Neural cell (in vitro differentiated cells): Measurements from ENCODE around the gene SMAD2. TPM values are rescaled to one million over a fixed set of nuclear protein-coding genes. Genes with fewer than 3 reads are reported as not detected.

Experiments
- H2AFZ ChIP-seq: fragments of 200-600, 300-800 bp; sonication (generic), shearing (Covaris generic); 2 replicates; pipeline ENCODE4 v1.6.0; 2014; ENCODE audit warnings: low read depth, mild to moderate bottlenecking, antibody characterized with exemption, low read length, moderate library complexity
- H3F3A ChIP-seq: fragments of 200-600 bp; shearing (Covaris generic); 2 replicates; pipeline ENCODE4 v1.6.1; 2016; ENCODE audit warnings: mild to moderate bottlenecking, moderate library complexity, mixed read lengths, antibody characterized with exemption, low read length; ENCODE audit not compliant: insufficient read depth, poor library complexity, severe bottlenecking
- H3K27ac ChIP-seq: fragments of 200-600, 300-800 bp; sonication (generic), shearing (Covaris generic); 2 replicates; pipeline ENCODE4 v1.5.1; 2014; ENCODE audit warnings: mild to moderate bottlenecking, low read length, moderate library complexity
- H3K27me3 ChIP-seq: fragments of 300-800, 200-600 bp; sonication (generic), shearing (Covaris generic); 2 replicates; pipeline ENCODE4 v1.6.0; 2014; ENCODE audit warnings: mild to moderate bottlenecking, low read depth, low read length, moderate library complexity; ENCODE audit not compliant: insufficient read depth
- H3K36me3 ChIP-seq: fragments of 300-800, 200-600 bp; sonication (generic), shearing (Covaris generic); 2 replicates; pipeline ENCODE4 v1.5.1; 2014; ENCODE audit warnings: mild to moderate bottlenecking, antibody characterized with exemption, low read length, moderate library complexity; ENCODE audit not compliant: insufficient read depth
- H3K4me2 ChIP-seq: fragments of 300-800, 200-600 bp; sonication (generic), shearing (Covaris generic); 2 replicates; pipeline ENCODE4 v1.6.0; 2014; ENCODE audit warnings: mild to moderate bottlenecking, low read length
- H3K4me3 ChIP-seq: fragments of 300-800, 200-600 bp; sonication (generic), shearing (Covaris generic); 2 replicates; pipeline ENCODE4 v1.5.1; 2014; ENCODE audit warnings: mild to moderate bottlenecking, low read length, moderate library complexity
- H3K79me2 ChIP-seq: fragments of 200-600 bp; shearing (Covaris generic); replicated peaks from 2 replicates; pipeline ENCODE4 v1.6.0; 2014; ENCODE audit warnings: mild to moderate bottlenecking, low read length, moderate library complexity; ENCODE audit not compliant: insufficient read depth
- H3K9ac ChIP-seq: fragments of 300-800, 200-600 bp; sonication (generic), shearing (Covaris generic); 2 replicates; pipeline ENCODE4 v1.6.1; 2016; ENCODE audit warnings: mild to moderate bottlenecking, low read length, mixed read lengths
- H3K9me2 ChIP-seq: fragments of 200-600 bp; shearing (Covaris generic); 2 replicates; pipeline ENCODE4 v1.6.1; 2016; ENCODE audit warnings: mild to moderate bottlenecking, low read length, mixed read lengths; ENCODE audit not compliant: insufficient read depth
- H3K9me3 ChIP-seq: fragments of 200-600, 300-800 bp; sonication (generic), shearing (Covaris generic); 2 replicates; pipeline ENCODE4 v1.6.1; 2016; ENCODE audit warnings: mild to moderate bottlenecking, mixed run types, low read length, moderate library complexity, mixed read lengths
- H4K20me1 ChIP-seq: fragments of 200-600 bp; shearing (Covaris generic); 2 replicates; pipeline ENCODE4 v1.6.1; 2016; ENCODE audit warnings: mild to moderate bottlenecking, mixed run types; ENCODE audit not compliant: insufficient read depth
- EP300 ChIP-seq: fragments of 450-650 bp; conservative IDR thresholded peaks from 2 replicates; pipeline ENCODE4 v1.6.1; 2014; ENCODE audit warnings: antibody characterized with exemption, mild to moderate bottlenecking, moderate library complexity; ENCODE audit not compliant: poor library complexity, severe bottlenecking
- EZH2 ChIP-seq: fragments of 200-600, 300-800 bp; shearing (Covaris generic), sonication (generic); IDR thresholded peaks from 2 replicates; pipeline ENCODE4 v1.6.1; 2014; ENCODE audit warnings: antibody characterized with exemption, low read length, borderline replicate concordance, mild to moderate bottlenecking; ENCODE audit not compliant: insufficient read depth, poor library complexity, severe bottlenecking
- MXI1 ChIP-seq: fragments of 450-650 bp; conservative IDR thresholded peaks from 2 replicates; pipeline ENCODE4 v1.6.1; 2014; ENCODE audit warnings: antibody characterized with exemption, mild to moderate bottlenecking; ENCODE audit not compliant: poor library complexity, severe bottlenecking
- POLR2AphosphoS5 ChIP-seq: IDR thresholded peaks from 2 replicates; pipeline ENCODE4 v1.6.1; 2012
- RAD21 ChIP-seq: fragments of 450-650 bp; conservative IDR thresholded peaks from 2 replicates; pipeline ENCODE4 v1.6.1; 2014; ENCODE audit warnings: antibody characterized with exemption, mild to moderate bottlenecking, moderate library complexity
- SMC3 ChIP-seq: fragments of 450-650 bp; conservative IDR thresholded peaks from 2 replicates; pipeline ENCODE4 v1.6.1; 2014; ENCODE audit warnings: antibody characterized with exemption, mild to moderate bottlenecking, moderate library complexity; ENCODE audit not compliant: poor library complexity
- TAF1 ChIP-seq: IDR thresholded peaks from 2 replicates; pipeline ENCODE4 v1.6.1; 2012; ENCODE audit warnings: low read depth
- polyA plus RNA-seq: library from polyadenylated mRNA; depleted of rRNA; stranded (reverse); fragments of >200 nt; gene quantifications from 2 replicates; pipeline ENCODE4 v1.2.3, GENCODE V29; 2014
- TF ChIP-seq, protein P1 (sequence below): IDR thresholded peaks from 2 replicates; pipeline ENCODE4 v1.6.1; 2012; ENCODE audit warnings: borderline replicate concordance
- TF ChIP-seq, protein P2 (sequence below): fragments of 450-650 bp; IDR thresholded peaks from 2 replicates; pipeline ENCODE4 v1.5.1; 2014; ENCODE audit warnings: antibody characterized with exemption, mild to moderate bottlenecking, moderate library complexity; ENCODE audit not compliant: poor library complexity, severe bottlenecking

SMAD2 gene
- polyA plus RNA-seq, 1 donor from 2014 or later, result 64.7 TPM

DNA sequence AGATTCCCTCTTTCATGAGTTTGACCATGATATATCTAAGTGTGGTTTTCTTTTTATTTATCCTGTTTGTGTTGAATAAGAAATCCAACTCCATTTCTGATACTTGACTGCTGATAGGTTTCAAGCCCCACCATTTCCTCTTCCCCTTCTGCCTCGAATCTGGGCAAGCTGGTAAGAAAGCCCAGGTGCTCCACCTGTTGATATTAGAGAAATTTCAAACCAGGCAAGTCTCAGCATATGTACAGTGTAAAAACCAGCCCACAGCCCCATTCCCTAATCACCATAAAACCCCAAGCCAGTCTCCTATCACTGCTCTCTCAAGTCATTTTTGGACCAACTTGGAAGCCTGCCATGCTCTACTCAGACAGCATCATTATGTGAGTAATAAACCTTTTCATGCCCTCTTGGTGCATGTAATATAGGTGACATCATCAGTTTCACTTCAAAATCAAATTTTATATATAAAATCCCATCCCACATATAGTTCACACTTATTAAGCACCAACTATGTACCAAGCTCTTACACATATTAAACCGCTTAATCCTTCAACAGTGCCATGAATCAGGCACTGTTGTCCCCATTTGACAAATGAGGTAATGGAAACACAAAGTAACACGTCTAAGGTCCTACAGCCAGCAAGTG lies 46.6 kb downstream of the SMAD2 start:
- no peaks in the 10 kb centered on the region for H3K9me2 ChIP-seq
- peaks cover 3% of the 10 kb centered on the region for H3K79me2 ChIP-seq
- no peak for TF ChIP-seq MXI1
- no peak for TF ChIP-seq EP300
- TF ChIP-seq RAD21, result no peak
- TF ChIP-seq POLR2AphosphoS5, result no peak
- TF ChIP-seq, protein P1, sequence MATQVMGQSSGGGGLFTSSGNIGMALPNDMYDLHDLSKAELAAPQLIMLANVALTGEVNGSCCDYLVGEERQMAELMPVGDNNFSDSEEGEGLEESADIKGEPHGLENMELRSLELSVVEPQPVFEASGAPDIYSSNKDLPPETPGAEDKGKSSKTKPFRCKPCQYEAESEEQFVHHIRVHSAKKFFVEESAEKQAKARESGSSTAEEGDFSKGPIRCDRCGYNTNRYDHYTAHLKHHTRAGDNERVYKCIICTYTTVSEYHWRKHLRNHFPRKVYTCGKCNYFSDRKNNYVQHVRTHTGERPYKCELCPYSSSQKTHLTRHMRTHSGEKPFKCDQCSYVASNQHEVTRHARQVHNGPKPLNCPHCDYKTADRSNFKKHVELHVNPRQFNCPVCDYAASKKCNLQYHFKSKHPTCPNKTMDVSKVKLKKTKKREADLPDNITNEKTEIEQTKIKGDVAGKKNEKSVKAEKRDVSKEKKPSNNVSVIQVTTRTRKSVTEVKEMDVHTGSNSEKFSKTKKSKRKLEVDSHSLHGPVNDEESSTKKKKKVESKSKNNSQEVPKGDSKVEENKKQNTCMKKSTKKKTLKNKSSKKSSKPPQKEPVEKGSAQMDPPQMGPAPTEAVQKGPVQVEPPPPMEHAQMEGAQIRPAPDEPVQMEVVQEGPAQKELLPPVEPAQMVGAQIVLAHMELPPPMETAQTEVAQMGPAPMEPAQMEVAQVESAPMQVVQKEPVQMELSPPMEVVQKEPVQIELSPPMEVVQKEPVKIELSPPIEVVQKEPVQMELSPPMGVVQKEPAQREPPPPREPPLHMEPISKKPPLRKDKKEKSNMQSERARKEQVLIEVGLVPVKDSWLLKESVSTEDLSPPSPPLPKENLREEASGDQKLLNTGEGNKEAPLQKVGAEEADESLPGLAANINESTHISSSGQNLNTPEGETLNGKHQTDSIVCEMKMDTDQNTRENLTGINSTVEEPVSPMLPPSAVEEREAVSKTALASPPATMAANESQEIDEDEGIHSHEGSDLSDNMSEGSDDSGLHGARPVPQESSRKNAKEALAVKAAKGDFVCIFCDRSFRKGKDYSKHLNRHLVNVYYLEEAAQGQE, result no peak
- no peak for TF ChIP-seq TAF1
- no peak for TF ChIP-seq EZH2
- TF ChIP-seq SMC3, result no peak
- TF ChIP-seq, protein P2, sequence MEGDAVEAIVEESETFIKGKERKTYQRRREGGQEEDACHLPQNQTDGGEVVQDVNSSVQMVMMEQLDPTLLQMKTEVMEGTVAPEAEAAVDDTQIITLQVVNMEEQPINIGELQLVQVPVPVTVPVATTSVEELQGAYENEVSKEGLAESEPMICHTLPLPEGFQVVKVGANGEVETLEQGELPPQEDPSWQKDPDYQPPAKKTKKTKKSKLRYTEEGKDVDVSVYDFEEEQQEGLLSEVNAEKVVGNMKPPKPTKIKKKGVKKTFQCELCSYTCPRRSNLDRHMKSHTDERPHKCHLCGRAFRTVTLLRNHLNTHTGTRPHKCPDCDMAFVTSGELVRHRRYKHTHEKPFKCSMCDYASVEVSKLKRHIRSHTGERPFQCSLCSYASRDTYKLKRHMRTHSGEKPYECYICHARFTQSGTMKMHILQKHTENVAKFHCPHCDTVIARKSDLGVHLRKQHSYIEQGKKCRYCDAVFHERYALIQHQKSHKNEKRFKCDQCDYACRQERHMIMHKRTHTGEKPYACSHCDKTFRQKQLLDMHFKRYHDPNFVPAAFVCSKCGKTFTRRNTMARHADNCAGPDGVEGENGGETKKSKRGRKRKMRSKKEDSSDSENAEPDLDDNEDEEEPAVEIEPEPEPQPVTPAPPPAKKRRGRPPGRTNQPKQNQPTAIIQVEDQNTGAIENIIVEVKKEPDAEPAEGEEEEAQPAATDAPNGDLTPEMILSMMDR, result no peak
- no peaks in the 10 kb centered on the region for H3K27me3 ChIP-seq
- no peaks in the 10 kb centered on the region for H3K36me3 ChIP-seq
- H3F3A ChIP-seq, result no peaks in the 10 kb centered on the region
- H3K9me3 ChIP-seq, result no peaks in the 10 kb centered on the region
- no peak overlapping the region for H3K4me3 ChIP-seq
- H3K27ac ChIP-seq, result no peak overlapping the region
- H3K9ac ChIP-seq, result no peak overlapping the region
- no peak overlapping the region for H2AFZ ChIP-seq
- no peak overlapping the region for H3K4me2 ChIP-seq
- no peaks in the 10 kb centered on the region for H4K20me1 ChIP-seq

DNA sequence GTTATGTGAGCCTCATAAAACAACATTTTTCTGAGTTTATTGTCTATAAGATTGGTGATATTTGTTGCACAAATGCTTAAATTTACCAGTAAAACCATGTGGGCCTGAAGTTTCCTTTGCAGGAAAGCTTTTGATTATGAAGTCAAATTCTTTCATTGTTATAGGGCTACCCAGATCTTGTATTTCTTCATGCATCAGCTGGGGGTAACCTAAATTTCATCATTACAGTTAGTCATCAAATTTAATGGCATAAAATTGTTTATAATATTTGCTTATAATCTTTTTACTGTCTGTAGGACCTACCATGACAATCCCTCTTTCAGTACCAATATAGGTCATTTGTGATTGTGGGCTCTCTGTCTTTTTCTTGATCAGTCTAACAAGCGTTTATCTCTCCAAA lies 47.8 kb downstream of the SMAD2 start:
- no peak for TF ChIP-seq POLR2AphosphoS5
- no peak for TF ChIP-seq RAD21
- no peak for TF ChIP-seq TAF1
- TF ChIP-seq EP300, result no peak
- no peak for TF ChIP-seq EZH2
- TF ChIP-seq, protein P2, result no peak
- no peak for TF ChIP-seq SMC3
- TF ChIP-seq MXI1, result no peak
- TF ChIP-seq, protein P1, result no peak
- no peaks in the 10 kb centered on the region for H3K9me2 ChIP-seq
- H3K9me3 ChIP-seq, result no peaks in the 10 kb centered on the region
- no peak overlapping the region for H3K27ac ChIP-seq
- H4K20me1 ChIP-seq, result no peaks in the 10 kb centered on the region
- H3K27me3 ChIP-seq, result no peaks in the 10 kb centered on the region
- no peak overlapping the region for H3K4me3 ChIP-seq
- no peak overlapping the region for H3K4me2 ChIP-seq
- H3K79me2 ChIP-seq, result no peaks in the 10 kb centered on the region
- no peak overlapping the region for H2AFZ ChIP-seq
- H3K9ac ChIP-seq, result no peak overlapping the region
- H3F3A ChIP-seq, result no peaks in the 10 kb centered on the region
- H3K36me3 ChIP-seq, result no peaks in the 10 kb centered on the region
